GM12874 (cell line): Measurements from ENCODE around the gene SGF29.

Experiments
- TF ChIP-seq, protein P1 (sequence below): IDR thresholded peaks from 2 replicates; pipeline ENCODE4 v1.5.1; 2011; ENCODE audit warnings: low read depth, mild to moderate bottlenecking, control low read depth, low read length, moderate library complexity; ENCODE audit not compliant: insufficient read depth

SGF29 gene

DNA sequence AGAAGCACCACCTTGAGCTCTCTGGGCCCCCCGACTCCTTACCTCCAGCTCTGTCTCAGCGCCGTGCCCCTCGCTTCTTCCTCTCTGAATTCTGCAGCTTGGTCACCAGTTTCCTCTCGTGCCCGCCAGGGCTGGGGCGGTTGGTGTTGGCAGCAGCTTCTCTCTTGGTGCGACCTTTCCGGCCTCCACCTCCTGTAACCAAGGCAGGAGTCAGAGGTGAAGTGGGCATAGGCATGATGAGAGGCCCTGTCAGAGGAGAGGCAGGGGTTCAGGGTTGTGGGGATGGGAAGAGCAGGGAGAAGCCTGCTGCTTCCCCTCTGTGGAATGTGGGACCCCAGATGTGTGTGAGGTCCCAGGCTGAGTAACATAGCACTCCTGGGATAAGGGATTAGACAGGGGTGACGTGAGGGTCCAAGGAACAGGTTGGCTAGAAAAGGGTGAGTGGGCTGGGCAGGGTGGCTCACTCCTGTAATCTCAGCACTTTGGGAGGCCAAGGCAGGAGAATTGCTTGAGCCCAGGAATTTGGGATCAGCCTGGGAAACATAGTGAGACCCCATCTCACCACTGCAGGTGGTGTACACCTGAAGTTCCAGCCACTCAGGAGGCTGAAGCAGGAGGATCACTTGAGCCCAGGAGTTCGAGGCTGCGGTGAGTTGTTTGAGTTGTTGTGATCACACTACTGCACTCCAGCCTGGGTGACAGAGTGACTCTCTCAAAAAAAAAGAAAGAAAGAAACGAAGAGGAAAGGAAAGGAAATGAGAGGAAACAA is 15.6 kb upstream of the SGF29 start:
- TF ChIP-seq, protein P1, sequence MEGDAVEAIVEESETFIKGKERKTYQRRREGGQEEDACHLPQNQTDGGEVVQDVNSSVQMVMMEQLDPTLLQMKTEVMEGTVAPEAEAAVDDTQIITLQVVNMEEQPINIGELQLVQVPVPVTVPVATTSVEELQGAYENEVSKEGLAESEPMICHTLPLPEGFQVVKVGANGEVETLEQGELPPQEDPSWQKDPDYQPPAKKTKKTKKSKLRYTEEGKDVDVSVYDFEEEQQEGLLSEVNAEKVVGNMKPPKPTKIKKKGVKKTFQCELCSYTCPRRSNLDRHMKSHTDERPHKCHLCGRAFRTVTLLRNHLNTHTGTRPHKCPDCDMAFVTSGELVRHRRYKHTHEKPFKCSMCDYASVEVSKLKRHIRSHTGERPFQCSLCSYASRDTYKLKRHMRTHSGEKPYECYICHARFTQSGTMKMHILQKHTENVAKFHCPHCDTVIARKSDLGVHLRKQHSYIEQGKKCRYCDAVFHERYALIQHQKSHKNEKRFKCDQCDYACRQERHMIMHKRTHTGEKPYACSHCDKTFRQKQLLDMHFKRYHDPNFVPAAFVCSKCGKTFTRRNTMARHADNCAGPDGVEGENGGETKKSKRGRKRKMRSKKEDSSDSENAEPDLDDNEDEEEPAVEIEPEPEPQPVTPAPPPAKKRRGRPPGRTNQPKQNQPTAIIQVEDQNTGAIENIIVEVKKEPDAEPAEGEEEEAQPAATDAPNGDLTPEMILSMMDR, result no peak

DNA sequence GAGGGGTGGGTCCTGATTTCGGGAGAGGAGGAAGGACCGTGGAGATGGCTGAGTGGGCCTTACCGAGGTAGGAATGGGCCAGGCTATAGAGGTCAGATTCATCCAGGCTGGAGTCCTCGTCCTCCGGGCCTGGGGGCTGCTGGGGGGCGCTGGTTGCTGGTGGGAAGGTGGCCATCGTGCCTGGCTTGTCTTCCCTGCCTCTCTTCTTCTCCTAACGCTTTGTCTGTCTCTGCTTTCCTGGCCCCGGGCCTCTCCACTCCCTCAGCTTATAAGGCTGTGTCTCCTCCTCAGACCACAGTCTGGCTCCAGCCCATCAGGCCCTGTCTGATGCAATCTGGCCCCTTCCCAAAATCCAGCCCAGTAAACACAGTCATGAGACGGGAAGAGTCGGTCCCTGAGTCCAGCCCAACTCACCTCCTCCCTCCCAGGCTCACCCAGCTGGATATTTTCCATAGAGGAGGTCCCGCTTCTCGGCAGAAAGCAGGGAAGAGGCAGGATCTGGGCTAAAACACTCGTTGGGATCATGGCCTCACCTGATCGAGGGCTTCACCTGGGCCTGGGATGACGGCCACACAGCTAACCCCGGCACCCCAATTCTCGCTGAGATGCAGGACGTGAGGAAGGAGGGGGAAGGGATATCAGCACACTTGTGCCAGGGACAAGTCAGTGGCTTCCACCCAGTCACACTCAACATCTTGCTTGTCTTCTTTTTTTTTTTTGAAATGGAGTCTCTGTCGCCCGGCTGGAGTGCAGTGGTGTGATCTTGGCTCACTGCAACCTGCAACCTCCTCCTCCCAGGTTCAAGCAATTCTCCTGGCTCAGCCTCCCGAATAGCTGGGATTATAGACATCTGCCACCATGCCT is 14.8 kb upstream of the SGF29 start, which contains the start of gene NUPR1:
TSS of gene NUPR1 (minus strand) at position 242 of the 864 bp plus-strand sequence. CDS start at position 175, 67 bp downstream.
- TF ChIP-seq, protein P1, result no peak

DNA sequence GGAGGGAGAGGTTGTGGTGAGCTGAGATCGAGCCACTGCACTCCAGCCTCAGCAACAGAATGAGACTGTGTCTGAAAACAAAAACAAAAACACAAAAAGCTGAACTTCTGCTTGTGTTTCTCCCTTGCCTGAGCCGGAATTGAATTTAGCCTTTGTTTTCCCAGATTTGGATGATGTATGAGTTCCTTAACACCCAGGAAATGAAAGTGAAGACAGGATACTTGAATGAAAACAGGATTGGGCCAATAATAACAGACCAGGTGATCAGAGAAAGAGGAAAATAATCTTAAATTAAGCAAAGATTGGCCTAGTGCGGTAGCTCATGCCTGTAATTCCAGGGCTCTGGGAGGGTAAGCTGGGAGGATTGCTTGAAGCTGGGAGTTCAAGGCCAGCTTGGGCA is 13.4 kb upstream of the SGF29 start:
- TF ChIP-seq, protein P1, result no peak

DNA sequence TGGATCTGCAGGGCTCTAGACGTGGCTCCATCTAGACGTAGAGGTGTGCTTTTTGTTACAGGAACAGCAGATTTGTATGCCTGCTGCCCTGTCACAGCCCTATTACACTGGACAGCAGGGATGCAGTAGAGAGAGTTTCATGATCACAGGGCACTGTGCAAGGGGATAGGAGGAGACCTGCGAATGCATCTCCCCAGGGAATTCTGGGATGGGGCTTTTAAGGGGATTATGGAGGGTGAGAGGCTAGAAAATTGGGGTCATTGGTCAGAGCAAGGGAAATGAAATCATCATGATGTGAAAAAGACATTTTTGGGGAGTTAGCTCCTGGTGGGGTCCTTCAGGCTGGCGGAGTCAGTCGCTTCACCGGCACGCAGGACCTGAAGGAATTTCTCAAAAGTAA is 11.1 kb upstream of the SGF29 start:
- TF ChIP-seq, protein P1, result no peak

DNA sequence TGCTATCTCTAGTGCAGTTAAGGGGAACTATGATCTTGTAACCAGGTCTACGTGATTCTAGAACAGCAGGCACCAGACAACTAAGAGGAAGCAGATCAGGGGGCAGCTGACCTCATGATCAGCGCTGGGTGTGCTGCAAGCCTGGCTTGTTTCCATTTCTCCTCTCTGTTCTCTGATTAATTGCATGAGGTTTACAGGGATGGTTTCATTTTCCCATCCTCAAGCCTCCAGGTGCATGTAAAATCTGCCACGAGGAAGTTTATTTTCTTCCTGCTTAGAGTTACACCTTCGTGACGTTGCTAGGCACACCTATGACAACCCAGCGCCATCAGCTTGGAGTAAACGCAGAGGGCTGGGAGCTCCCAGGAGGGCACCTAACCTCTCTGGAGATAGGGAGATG is 10.6 kb upstream of the SGF29 start:
- TF ChIP-seq, protein P1, result no peak

DNA sequence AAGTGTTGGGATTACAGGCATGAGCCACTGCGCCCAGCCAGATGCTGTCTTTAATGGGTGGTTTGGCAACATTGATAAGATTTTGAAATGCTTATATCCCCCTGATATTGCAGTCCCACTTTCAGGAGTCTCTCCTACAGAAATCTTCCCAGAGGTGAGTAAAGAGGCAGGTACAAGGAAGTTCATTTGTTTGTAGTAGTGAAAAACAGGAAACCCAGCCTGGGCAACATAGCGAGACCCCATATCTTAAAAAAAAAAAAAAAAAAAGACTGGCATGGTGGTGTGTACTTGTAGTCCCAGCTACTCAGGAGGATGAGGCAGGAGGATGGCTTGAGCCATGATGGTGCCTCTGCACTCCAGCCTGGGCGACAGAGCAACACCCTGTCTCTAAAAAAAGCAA is 8.7 kb upstream of the SGF29 start:
- TF ChIP-seq, protein P1, result no peak

DNA sequence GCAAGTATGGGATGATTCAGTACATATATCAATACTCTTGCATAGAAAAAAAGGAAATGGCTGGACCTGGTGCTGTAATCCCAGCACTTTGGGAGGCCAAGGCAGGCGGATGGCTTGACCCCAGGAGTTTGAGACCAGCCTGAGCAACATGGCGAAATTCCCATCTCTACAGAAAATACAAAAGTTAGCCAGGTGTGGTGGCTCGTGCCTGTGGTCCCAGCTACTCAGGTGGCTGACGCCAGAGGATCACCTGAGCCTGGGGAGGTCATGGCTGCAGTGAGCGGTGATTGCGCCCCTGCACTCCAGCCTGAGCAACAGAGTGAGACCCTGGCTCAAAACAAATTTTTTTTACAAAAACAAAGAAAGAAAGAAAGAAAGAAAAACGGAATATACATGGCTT is 7.1 kb upstream of the SGF29 start:
- TF ChIP-seq, protein P1, result no peak
